ENCODE measurements around the gene TOM1.

The TOM1 gene

DNA sequence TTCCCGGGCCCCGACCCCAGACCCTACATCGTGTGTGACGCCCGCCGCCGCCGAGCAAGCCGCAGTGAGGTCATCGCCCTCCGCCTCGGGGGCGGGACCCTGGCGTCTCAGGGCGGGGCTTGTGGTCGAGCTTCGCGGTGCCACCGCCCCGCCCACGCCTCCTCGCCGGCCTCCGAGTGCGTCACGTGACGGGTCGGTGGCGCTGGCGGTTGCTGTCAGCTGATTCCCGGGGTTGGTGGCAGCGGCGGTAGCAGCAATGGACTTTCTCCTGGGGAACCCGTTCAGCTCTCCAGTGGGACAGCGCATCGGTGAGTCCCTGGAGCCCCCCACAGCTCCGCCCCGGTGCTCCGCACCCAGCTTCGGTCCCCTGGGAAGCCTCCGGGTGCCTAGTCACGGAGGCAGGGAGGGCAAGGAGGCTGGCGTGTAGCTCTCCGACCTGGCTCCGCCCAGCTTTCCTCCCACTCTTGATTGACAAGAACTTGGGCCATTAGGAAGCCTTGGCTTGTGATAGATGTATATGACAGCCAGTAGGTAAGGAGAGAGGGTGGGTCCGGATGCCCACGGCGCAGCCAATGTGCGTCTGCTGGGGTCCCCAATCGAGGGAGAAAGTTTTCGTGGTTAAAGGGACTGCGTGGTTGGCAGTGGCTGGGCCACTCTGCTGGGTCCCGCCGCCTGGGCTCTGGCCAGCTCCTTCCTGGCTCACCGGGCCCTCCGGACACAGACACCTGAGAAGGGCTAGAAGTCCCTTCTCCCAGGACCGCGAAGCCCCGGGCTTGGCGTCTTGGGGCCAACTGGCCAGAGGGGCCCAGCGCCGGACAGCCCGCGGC is at the start of gene TOM1:
Gene TOM1, plus strand, starts transcription at position 222 of the 827 bp plus-strand sequence. Its CDS starts 35 bp downstream, at position 257.
- peak; percentile 99 for DNase-seq (ENCODE audit: low spot score)

DNA sequence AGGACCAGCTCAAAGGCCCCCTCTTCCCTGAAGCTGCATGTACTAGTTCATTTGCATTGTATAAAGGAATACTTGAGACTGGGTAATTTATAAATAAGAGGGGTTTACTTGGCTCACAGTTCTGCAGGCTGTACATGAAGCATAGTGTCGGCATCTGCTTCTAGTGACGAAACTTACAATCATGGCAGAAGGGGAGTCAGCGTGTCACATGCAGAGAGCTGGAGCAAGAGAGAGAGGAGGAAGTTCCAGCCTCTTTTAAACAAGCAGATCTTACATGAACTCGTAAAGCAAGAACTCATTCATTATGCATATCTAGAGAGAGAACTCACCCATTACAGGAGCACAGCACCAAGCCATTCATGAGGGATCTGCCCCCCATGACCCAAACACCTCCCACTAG is 49.5 kb upstream of the TOM1 start:
- DNase-seq (ENCODE audit: low spot score): no peak

DNA sequence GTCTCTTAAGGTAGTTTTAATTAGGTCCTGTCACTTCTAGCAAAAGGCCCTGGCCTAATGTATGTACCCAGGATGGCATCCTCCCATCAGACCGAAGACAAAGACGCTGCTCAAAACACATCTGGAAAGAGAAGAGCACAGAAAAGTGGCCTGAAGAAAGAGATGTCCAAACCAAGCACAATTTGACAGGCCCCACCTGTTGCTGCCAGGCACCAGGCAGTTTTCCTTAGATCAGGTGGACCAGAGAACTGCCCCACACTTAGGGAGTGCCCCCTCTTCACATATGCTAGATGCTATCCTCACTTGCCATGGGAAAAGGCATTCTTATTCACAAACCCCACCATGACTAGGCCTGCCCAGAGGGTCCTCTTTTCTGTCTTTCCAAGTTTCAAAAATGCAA is 45.7 kb upstream of the TOM1 start:
- DNase-seq (ENCODE audit: low spot score): no peak

DNA sequence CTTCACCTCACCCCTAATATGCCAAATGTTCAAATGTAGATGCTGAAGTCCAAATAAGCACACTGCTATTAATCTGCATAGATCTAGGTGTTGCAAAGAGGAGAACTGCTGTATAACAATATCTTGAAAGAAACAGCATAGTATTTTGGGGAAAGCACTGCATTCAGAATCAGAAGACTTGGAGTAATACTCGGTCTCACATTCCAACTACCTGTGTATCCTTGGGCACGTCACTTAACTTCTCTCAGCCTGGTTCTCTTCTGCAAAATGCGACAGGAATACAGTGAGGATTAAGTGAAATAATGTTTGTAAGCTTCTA is 42.7 kb upstream of the TOM1 start:
- DNase-seq (ENCODE audit: low spot score): no peak

DNA sequence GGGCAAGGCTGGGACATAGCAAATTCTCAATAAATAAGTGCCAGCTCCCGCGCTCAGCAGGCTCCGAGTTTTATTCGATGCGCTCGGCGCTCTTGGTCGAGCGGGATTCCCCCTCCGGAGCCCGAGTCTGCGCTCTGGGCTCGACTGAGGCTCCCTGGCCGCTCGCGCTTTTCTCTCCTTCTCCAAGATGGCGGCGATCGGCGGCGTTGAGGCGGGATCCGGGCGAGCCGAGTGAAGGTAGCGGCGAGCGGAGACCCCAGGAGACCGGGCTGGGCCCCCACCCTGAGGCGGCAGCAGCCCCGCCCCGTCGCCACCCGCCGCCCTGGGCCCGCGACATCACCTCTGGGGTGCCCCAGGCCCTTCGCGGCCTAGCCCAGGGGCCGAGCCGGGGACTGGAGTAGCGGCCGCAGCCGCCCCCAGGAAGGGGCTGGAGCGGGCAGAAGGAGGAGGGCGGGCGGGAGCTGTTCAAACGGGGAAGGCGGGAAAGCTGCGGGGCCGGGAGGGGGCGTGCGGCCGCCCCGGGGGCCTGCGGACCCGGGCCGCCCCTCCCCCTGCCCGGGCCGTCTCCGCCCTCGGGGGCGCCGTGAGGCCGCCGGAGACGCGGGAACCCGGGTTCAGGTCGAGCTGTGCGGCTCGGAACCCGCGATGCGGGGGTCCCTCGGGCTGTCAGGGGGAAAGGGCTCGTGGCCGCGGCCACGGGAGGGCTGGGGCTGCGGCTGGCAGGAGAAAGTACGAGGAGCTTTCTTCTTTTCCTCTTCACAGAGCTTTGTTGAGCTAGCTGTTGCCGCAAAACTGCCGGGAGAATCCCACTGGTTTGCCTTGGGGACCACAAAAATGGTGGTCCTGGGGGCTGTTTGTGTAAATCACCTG is 42.1 kb upstream of the TOM1 start, which contains the start of gene HMGXB4:
Gene HMGXB4, plus strand, starts transcription at position 173 of the 870 bp plus-strand sequence. CDS start 4,898 bp downstream, outside the sequence.
- DNase-seq (ENCODE audit: low spot score): peak; percentile 89

DNA sequence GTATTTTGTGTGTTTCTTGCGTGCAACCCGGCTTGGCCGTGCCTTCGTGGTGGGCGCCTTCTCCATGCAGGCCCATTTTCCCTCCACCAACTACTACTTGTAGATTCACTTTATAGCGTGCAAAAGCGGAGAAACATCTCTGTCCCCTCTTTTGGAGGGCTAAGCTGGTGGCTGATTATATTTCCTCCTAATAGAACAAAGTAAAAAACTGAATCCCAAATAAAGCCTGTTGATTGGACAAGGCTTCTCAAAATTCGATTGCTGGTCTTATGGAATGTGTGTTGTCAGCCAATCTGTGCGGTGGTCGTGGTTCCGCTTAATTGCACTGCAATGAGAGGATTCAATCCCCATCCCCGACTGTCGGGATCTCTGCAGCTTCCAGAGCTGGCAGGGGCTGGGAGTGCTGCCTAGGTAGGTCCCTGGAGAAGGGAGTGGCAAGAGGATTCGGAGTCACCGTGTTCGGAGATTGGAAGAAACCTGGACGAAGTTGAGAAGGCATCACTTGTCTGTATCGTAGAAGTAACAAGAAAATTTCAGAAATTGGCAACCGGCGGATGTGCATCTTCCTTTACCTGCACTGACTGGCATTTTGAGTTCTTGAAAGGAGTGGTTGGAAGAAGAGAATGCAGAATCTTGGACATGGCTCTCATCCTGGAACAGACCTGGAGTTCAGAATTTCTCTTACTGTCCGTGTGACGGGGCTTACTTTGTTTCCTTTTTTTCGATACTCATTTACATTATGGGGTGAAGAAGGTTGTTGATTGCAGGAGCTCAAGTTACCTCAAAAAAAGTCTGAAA is 41.3 kb upstream of the TOM1 start:
- DNase-seq (ENCODE audit: low spot score): peak; percentile 18

DNA sequence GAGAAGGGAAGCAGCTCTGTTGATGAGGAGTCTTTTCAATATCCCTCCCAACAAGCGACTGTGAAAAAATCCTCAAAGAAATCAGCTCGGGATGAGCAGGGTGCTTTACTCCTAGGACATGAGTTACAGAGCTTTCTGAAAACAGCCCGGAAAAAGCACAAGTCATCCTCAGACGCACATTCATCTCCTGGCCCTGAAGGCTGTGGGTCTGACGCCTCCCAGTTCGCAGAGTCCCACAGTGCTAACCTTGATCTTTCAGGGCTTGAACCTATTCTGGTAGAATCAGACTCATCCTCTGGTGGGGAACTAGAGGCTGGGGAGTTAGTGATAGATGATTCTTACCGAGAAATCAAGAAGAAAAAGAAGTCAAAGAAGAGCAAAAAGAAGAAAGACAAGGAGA is 34.7 kb upstream of the TOM1 start:
- DNase-seq (ENCODE audit: low spot score): no peak

DNA sequence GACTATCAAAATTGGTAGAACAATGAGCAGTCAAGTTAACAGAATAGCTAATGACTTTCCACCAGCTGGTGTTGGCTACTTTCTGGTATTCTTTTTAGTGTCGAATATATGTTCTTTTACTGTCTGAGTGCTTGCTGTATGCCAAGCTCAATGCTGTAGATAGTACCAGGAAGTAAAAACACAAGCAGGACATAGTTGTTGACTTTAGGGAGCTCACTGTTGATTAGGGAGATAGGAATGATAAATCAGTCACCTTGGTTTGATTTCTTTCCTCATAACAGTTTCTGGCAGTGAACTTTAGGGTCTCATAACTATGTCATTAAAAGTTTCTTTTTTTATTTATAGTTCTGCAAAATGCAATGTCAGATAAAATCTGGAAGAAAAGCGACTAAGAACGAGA is 33.4 kb upstream of the TOM1 start:
- no peak for DNase-seq (ENCODE audit: low spot score)

DNA sequence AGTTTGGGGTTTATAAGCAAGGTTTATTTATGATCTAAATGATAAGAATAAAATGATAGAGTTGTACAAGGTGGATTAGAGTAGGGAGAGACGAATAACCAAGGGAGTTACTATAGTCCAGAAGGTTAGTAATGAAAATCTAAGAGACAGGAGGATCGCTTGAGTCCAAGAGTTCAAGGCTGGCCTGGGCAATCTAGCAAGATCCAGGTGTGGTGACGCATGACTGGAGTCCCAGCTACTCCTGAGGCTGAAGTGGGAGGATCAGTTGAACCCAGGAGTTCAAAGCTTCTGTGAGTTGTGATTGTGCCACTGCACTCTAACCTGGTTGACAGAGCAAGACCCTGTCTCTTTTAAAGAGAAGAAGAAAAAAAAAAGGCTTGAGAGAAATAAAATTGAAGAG is 30.1 kb upstream of the TOM1 start:
- DNase-seq (ENCODE audit: low spot score): no peak

DNA sequence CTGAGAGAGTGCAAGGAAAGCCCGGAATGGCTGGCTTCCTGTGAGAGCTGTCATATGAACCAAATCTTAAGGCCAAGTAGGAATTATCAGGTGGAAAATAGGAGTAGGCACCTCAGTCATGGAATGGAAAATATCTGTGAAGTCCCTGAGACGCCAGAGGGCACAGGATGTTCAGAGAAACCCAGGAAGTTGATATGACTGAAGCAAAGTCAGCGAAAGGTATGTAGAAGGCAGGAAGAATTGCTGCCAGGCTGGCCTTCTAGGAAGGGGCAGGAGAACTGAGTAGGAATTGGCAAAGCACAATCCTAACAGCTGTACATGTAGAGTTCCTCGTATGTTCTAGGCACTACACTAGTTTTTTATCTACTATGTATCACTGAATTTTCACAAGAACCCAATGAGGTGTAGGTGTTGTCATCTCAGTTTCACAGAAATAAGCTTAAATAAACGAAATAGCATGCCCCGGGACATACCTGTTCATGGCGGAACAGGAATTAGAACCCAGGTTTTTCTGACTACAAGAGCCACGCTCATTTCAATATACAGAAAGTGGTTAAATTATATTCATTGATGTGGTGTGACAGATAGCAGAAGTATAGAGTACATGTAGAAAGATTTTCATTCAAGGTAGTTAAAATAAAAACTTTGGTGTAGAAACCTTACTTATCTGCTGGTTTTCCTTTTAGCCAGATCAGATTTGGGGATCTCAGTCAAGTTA is 25.4 kb upstream of the TOM1 start:
- no peak for DNase-seq (ENCODE audit: low spot score)

DNA sequence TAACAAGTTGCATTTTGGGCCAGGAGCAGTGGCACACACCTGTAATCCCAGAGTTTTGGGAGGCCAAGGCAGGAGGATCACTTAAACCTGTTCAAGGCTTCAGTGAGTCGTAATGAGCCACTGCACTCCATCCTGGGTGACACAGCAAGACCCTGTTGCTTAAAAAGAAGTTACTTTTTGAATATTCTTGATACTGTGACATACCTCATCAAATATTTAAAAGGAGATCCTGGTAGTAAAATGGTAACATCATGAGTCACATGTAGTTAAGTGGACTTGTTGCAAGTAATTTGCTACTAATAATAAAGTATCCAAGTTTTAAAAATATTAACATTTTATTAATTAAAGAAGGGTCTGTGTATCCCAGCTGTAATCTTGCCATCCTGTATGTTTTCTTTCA is 24.1 kb upstream of the TOM1 start:
- DNase-seq (ENCODE audit: low spot score): no peak

DNA sequence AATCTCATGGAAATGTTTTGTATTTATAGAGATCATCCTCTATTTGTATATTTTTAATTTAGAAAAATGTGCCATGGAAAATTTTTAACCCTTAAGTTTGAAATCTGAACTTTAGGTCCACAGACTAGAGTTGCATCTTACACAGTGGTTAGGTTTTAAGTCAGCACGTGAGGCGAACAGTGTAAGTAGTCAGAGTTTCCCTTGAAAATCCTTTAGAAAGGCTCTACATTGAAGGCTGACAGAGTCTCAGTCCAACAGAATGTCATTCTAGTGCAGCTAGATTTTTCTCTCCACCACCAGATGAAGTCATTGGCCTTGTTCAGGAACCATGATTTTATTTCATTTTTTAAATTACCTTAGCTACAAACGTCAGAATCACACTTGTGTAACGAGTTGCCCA is 23.7 kb upstream of the TOM1 start:
- DNase-seq (ENCODE audit: low spot score): no peak

DNA sequence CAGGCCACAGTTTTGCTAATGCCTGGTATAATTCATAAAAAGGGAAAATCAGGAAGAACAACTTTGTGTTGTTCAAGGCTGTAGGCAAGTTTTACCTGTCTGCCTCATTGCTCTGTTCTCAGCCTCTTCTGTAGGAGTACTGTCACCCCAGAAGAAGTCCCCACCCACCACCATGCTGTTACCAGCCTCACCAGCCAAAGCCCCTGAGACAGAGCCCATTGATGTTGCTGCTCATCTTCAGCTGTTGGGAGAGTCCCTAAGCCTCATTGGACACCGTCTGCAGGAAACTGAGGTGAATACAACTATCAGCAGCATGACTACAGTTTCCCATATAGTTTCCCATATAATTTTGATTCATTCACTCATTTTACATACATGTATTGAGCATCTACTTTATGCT is 11.6 kb upstream of the TOM1 start:
- DNase-seq (ENCODE audit: low spot score): no peak

DNA sequence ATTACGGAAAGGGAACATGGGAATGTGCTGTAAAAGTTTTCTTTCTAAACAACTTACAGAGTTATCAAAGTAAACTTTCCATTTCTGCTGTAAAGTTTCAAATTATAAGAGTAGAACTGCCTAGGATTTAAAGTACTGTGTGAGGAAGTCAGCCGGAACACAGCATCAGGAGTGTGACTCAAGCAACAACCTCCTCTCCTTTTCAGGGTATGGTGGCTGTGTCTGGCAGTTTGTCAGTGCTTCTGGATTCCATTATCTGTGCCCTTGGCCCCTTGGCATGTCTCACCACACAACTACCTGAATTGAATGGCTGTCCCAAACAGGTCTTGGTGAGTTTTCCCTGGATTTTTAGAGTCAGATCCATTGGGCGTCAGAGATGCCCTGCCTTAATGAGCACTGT is 6.9 kb upstream of the TOM1 start:
- DNase-seq (ENCODE audit: low spot score): no peak

DNA sequence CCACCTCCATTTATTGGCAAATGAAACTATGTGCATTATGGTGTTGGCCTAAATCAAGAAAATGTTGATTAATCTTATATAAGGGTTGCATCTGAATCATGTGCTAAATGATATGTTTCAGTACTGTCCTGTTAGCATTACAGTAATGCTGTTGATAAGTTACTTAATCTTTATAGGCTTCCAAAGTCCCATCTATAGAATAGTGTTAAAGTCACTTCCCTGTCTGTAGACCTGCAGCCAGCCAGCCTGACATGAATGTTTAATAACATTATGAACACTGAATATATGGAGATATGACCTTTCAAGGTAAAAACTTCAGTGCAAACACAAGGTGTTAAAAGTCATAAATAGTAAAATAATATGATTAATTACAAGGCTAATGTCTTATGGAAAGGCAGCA is 3.6 kb upstream of the TOM1 start:
- no peak for DNase-seq (ENCODE audit: low spot score)

DNA sequence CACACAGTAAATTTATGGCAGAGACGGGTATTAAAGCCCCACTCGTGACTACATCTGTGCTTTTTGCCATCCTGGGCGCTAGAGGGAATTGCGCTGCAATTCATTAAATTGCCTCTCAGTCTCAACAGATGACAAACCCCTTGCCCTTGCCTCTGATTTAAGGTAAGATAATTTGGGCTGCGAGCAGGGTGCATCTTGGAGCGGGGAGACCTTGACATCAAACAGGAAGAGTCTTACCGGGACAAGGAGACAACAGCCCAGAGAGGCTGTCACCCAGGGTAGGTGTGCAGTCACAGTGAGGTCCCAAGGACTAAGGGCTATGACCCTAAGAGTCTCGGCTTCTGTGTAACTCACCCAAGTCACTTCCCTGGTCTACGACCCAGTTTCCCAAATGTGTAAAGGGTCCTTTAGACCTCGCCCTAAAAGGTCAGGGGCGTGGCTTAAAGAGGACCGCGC is 449 bp upstream of the TOM1 start:
- DNase-seq (ENCODE audit: low spot score): no peak

DNA sequence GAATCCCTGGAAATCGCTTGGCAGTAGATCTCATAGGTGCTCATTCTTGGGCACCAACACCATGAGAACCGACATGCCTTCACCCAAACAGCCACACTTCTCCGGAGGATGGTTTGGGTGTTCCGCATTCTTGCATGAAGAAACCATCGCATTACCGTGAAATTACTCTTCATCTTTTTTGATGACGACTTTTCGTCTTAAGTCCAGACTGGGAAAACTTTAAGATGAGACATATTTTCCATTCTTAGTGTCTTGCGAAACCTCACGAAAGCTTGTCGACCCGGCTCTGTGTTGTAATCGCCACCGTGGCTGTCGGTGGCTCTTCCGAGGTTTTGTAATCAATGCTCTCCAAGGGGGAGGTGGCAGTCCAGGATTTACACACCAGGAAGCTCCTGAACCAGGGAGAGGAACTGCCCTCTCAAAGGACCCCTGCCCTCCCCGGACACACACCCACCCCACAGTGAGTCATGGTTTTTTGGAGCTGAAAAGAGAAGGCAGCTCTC is 1.7 kb downstream of the TOM1 start:
- no peak for DNase-seq (ENCODE audit: low spot score)

DNA sequence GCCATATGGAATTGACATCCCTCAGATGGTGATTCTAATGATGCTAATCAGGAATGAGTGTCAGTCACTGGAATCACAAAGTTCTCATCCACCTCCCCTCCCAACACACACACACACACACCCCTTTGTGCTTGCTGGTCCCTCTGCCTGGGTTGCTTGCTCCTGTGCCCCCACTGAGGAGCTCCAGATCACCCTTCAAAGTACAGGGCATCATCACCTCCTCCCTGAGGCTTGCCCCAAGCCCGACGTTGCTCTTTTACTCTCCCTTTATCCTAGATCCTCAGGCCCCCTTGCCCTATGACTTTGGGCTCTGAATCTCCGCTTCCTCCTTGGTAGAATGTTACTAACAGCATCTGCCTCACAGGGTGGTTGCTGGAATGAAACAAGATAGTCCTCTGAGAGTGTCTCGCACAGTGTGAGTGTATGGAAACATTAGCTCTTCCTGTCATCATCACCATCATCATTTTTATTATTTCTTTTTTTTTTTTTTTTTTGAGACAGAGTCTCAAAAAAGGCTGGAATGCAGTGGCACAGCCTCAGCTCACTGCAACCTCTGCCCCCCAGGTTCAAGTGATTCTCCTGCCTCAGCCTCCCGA is 3.4 kb downstream of the TOM1 start:
- DNase-seq (ENCODE audit: low spot score): no peak

DNA sequence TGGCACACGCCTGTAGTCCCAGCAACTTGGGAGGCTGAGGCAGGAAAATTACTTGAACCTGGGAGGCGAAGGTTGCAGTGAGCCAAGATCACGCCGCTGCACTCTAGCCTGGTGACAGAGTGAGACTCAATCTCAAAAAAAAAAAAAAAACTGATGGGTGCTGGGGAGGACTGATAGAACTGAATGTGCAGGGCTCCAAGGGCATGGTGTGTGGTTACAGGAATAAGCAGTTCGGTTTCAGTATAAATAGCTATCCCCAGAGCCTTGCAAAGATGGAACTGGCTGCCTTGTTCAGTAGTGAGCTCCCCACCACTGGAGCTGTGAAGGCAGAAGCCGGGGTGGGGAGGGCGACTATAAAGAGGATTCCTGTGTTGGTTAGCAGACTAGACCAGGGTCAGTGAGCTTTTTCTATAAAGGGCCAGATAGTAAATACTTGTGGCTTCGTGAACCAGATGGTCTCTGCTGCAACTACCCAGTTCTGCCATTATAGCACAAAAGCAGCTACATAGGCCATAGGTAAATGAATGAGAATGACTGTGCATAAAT is 5.9 kb downstream of the TOM1 start:
- DNase-seq (ENCODE audit: low spot score): no peak

DNA sequence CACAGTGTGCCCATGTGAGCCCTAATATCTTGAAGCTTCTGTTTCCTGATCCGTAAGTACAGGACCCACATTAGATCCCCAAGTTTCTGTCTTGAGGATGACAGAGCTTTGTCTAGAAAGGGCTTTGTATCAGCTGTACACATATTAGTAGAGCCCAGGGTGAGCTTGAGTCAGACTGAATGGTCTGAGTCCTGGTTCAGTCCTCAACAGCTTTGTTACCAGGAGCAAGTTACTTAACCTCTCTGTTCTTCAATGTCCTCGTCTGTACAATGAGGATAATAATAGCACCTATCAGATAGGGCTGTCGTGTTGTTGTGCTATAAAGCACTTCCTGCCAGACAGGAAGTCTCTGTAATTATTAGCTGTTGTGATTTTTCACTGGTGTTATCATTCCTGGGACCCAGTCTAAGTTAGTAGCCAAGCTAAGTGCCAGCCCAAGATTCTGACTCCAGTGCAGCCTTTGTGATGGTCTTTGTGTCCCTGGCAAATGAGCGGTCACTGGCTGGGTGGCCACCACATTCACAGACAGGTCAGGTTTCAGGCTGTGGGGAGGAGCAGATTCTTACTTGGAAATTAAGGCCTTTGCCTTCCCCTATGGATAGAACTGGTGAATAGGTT is 6.8 kb downstream of the TOM1 start:
- no peak for DNase-seq (ENCODE audit: low spot score)
